HEK293T (cell line): ENCODE measurements around the gene HOXD13.

Experiments used
- CTBP1 ChIP-seq: fragments of 450-650 bp; IDR thresholded peaks from 2 replicates; pipeline ENCODE4 v1.6.1; 2016; ENCODE audit warnings: borderline replicate concordance
- FOXA1 ChIP-seq: fragments of 450-650 bp; IDR thresholded peaks from 2 replicates; pipeline ENCODE4 v1.6.1; 2016; ENCODE audit warnings: mild to moderate bottlenecking
- FOXM1 ChIP-seq: fragments of 450-650 bp; IDR thresholded peaks from 2 replicates; pipeline ENCODE4 v1.6.1; 2017; ENCODE audit warnings: mild to moderate bottlenecking, borderline replicate concordance
- NFRKB ChIP-seq: fragments of 450-650 bp; IDR thresholded peaks from 2 replicates; pipeline ENCODE4 v1.6.1; 2016; ENCODE audit warnings: mild to moderate bottlenecking, moderate library complexity
- PKNOX1 ChIP-seq: fragments of 450-650 bp; IDR thresholded peaks from 2 replicates; pipeline ENCODE4 v1.6.1; 2016
- SP1 ChIP-seq: fragments of 450-650 bp; IDR thresholded peaks from 2 replicates; pipeline ENCODE4 v1.6.1; 2017
- TARDBP ChIP-seq: fragments of 450-650 bp; IDR thresholded peaks from 2 replicates; pipeline ENCODE4 v1.6.1; 2016
- ZNF384 ChIP-seq: fragments of 450-650 bp; IDR thresholded peaks from 2 replicates; pipeline ENCODE4 v1.6.1; 2016

GRCh38 chr2:176091329-176092258, 927 bp upstream of the HOXD13 start:
- no peak for TF ChIP-seq PKNOX1
- TF ChIP-seq CTBP1: no peak
- TF ChIP-seq SP1: no peak
- TF ChIP-seq FOXM1: no peak
- TF ChIP-seq NFRKB: no peak
- no peak for TF ChIP-seq ZNF384
- no peak for TF ChIP-seq TARDBP
- TF ChIP-seq FOXA1: no peak
